ENCODE results near the gene HOXA6. TPM values are rescaled to one million over a fixed set of nuclear protein-coding genes. Genes with fewer than 3 reads are reported as not detected.

The HOXA6 gene
- total RNA-seq, 1 experiment from 2014 or later, result not detected

GRCh38 chr7:27164045-27164366, 16.4 kb upstream of the HOXA6 start:
- Histone ChIP-seq H2BK12ac (ENCODE audit: insufficient read length, low read depth, low read length) (no peak overlapping the region), H4K5ac (ENCODE audit: insufficient read length, low read depth, low read length) (no peak overlapping the region), H3K4ac (ENCODE audit: low read depth, low read length) (no peak overlapping the region), H4K91ac (ENCODE audit: insufficient read length, low read depth, low read length) (no peak overlapping the region), H4K8ac (replicated peaks; ENCODE audit: insufficient read length, low read depth, low read length) (no peak overlapping the region), H3K23me2 (ENCODE audit: insufficient read length, low read depth, low read length, poor library complexity, severe bottlenecking) (no peaks in the 10 kb centered on the region), H3K27me3 (ENCODE audit: insufficient read depth, low read length) (peaks cover 97% of the 10 kb centered on the region), H3K4me2 (ENCODE audit: insufficient read depth, insufficient read length, low read length) (no peak overlapping the region), H2AFZ (ENCODE audit: low read length) (no peak overlapping the region), H3K27ac (ENCODE audit: insufficient read length, low read depth, low read length) (no peak overlapping the region), H2BK5ac (ENCODE audit: insufficient read length, low read length) (no peak overlapping the region), H3K23ac (ENCODE audit: insufficient read length, low read depth, low read length) (no peak overlapping the region), H2BK20ac (ENCODE audit: low read depth, low read length, poor library complexity, severe bottlenecking) (no peak overlapping the region), H3K18ac (ENCODE audit: insufficient read length, low read depth, low read length) (no peak overlapping the region), H3K4me1 (ENCODE audit: insufficient read depth, low read length) (no peaks in the 10 kb centered on the region), H2BK15ac (ENCODE audit: low read depth, low read length) (no peak overlapping the region), H3K56ac (ENCODE audit: insufficient read length, low read depth, low read length) (no peak overlapping the region), H3T11ph (ENCODE audit: low read length) (no peak overlapping the region), H4K20me1 (ENCODE audit: control insufficient read depth, insufficient read depth, insufficient read length) (no peaks in the 10 kb centered on the region), H3K79me1 (ENCODE audit: insufficient read depth, low read depth, low read length, poor library complexity, severe bottlenecking) (no peaks in the 10 kb centered on the region), H2BK120ac (ENCODE audit: low read depth, low read length, poor library complexity, severe bottlenecking) (no peak overlapping the region), H3K9me3 (ENCODE audit: control insufficient read depth, low read depth, low read length) (no peaks in the 10 kb centered on the region), H2AK5ac (ENCODE audit: insufficient read length, low read length) (no peak overlapping the region), H3K79me2 (ENCODE audit: insufficient read depth, low read length) (no peaks in the 10 kb centered on the region), H3K14ac (ENCODE audit: insufficient read depth, low read length) (no peak overlapping the region), H3K9ac (ENCODE audit: extremely low read depth, insufficient read length, low read length) (no peak overlapping the region)
- Mint-ChIP-seq H3K36me3 (ENCODE audit: insufficient read depth in 1 of 3, low read depth in 3 of 3) (no peaks in the 10 kb centered on the region; a peak in 1 of 7 replicates), H3K4me1 (peaks cover 0 to 14% of the 10 kb centered on the region in 2 experiments; a peak in 3 of 4 replicates), H3K27ac (no peak overlapping the region; a peak in 1 of 7 replicates), H3K4me3 (no peak overlapping the region; a peak in 1 of 5 replicates), H3K9me3 (peaks cover 5 to 10% of the 10 kb centered on the region in 2 experiments), H3K27me3 (ENCODE audit: low read depth) (peaks cover 98% of the 10 kb centered on the region)
- no peak for DNase-seq
- no peak for TF ChIP-seq CTCF (conservative IDR thresholded peaks at IDR 0.05)
- WGBS (ENCODE audit: extremely low coverage, insufficient read length, low lambda C conversion rate), result no CpG with 5 or more reads among the region's 12 CpGs

All from H9 (cell line).